HepG2 (cell line): ENCODE data around the gene C6orf132. TPM values are rescaled to one million over a fixed set of nuclear protein-coding genes. Genes with fewer than 3 reads are reported as not detected.
A peak's percentile ranks its signal among the peaks of the same experiment; 100 is the strongest.

Experiments used
- ATAD3A ChIP-seq: sonication (generic); formaldehyde crosslinking; IDR thresholded peaks from 2 replicates; pipeline ENCODE4 v1.4.0; 2020; ENCODE audit warnings: missing genetic modification reagents
- ATRX ChIP-seq: sonication (generic); formaldehyde crosslinking; IDR thresholded peaks from 2 replicates; pipeline ENCODE4 v1.4.0; 2020; ENCODE audit warnings: missing genetic modification reagents, borderline replicate concordance
- CHD2 ChIP-seq: IDR thresholded peaks from 2 replicates; pipeline ENCODE4 v1.6.1; 2011; ENCODE audit warnings: low read depth, low read length, improper control_type of control experiment
- FOSL2 ChIP-seq: sonication (generic); formaldehyde crosslinking; IDR thresholded peaks from 2 replicates; pipeline ENCODE4 v1.4.0; 2020; ENCODE audit warnings: missing genetic modification reagents
- FOXO1 ChIP-seq: sonication (generic); formaldehyde crosslinking; IDR thresholded peaks from 2 replicates; pipeline ENCODE4 v1.4.0; 2020; ENCODE audit warnings: missing genetic modification reagents
- KDM5A ChIP-seq: fragments of 200-600 bp; sonication (generic); IDR thresholded peaks from 2 replicates; pipeline ENCODE4 v1.7.0; 2018; ENCODE audit warnings: antibody characterized with exemption, mild to moderate bottlenecking, low read length, borderline replicate concordance
- KLF9 ChIP-seq: IDR thresholded peaks from 2 replicates; pipeline ENCODE4 v1.6.1; 2016; ENCODE audit warnings: low read depth
- NR2F1 ChIP-seq, 2 experiments: fragments of 450-650 bp in 1 of 2; formaldehyde crosslinking in 1 of 2; IDR thresholded peaks; 2 replicates each; pipeline versions ENCODE4 v1.5.0 to v1.6.1; 2016 to 2020; ENCODE audit warnings: mild to moderate bottlenecking in 1 of 2, missing compliant biosample characterization in 1 of 2, missing genetic modification reagents in 1 of 2, moderate library complexity in 1 of 2
- REL ChIP-seq: sonication (generic); formaldehyde crosslinking; conservative IDR thresholded peaks from 2 replicates; pipeline ENCODE4 v1.8.0; 2022; ENCODE audit warnings: mild to moderate bottlenecking, missing genetic modification reagents, moderate library complexity
- REXO4 ChIP-seq: sonication (generic); formaldehyde crosslinking; IDR thresholded peaks from 2 replicates; pipeline ENCODE4 v1.8.0; 2022; ENCODE audit warnings: missing genetic modification reagents, mild to moderate bottlenecking, borderline replicate concordance
- SETDB1 ChIP-seq: sonication (generic); formaldehyde crosslinking; IDR thresholded peaks from 2 replicates; pipeline ENCODE4 v1.5.1; 2020; ENCODE audit warnings: missing genetic modification reagents, mild to moderate bottlenecking, borderline replicate concordance
- SIN3B ChIP-seq: fragments of 150-350 bp; IDR thresholded peaks from 2 replicates; pipeline ENCODE4 v1.6.1; 2014; ENCODE audit warnings: low read length
- ZBTB8A ChIP-seq: sonication (generic); formaldehyde crosslinking; IDR thresholded peaks from 2 replicates; pipeline ENCODE4 v1.4.0; 2020; ENCODE audit warnings: mild to moderate bottlenecking, low read depth, missing genetic modification reagents, borderline replicate concordance
- ZC3H13 ChIP-seq: sonication (generic); formaldehyde crosslinking; IDR thresholded peaks from 2 replicates; pipeline ENCODE4 v1.8.1; 2023; ENCODE audit warnings: mild to moderate bottlenecking, missing genetic modification reagents, moderate library complexity
- ZNF12 ChIP-seq: sonication (generic); formaldehyde crosslinking; IDR thresholded peaks from 2 replicates; pipeline ENCODE4 v1.5.0; 2020; ENCODE audit warnings: missing genetic modification reagents
- ZNF235 ChIP-seq: sonication (generic); formaldehyde crosslinking; IDR thresholded peaks from 2 replicates; pipeline ENCODE4 v1.8.1; 2023; ENCODE audit warnings: mild to moderate bottlenecking, missing genetic modification reagents, borderline replicate concordance
- ZNF24 ChIP-seq: fragments of 450-650 bp; IDR thresholded peaks from 2 replicates; pipeline ENCODE4 v1.6.1; 2017; ENCODE audit warnings: antibody characterized with exemption, mild to moderate bottlenecking
- ZNF30 ChIP-seq: sonication (generic); formaldehyde crosslinking; IDR thresholded peaks from 2 replicates; pipeline ENCODE4 v1.5.0; 2020; ENCODE audit warnings: mild to moderate bottlenecking, missing genetic modification reagents
- ZNF317 ChIP-seq: sonication (generic); formaldehyde crosslinking; IDR thresholded peaks from 2 replicates; pipeline ENCODE4 v1.5.0; 2020; ENCODE audit warnings: mild to moderate bottlenecking, missing genetic modification reagents
- ZNF441 ChIP-seq: sonication (generic); formaldehyde crosslinking; IDR thresholded peaks from 2 replicates; pipeline ENCODE4 v1.7.0; 2021; ENCODE audit warnings: missing genetic modification reagents, borderline replicate concordance
- ZNF570 ChIP-seq: sonication (generic); formaldehyde crosslinking; IDR thresholded peaks from 2 replicates; pipeline ENCODE4 v1.4.0; 2020; ENCODE audit warnings: mild to moderate bottlenecking, missing genetic modification reagents, borderline replicate concordance
- ZNF629 ChIP-seq: sonication (generic); formaldehyde crosslinking; conservative IDR thresholded peaks from 2 replicates; pipeline ENCODE4 v1.5.0; 2020; ENCODE audit warnings: missing genetic modification reagents
- ZNF883 ChIP-seq: sonication (generic); formaldehyde crosslinking; IDR thresholded peaks from 2 replicates; pipeline ENCODE4 v1.5.1; 2020; ENCODE audit warnings: mild to moderate bottlenecking, missing genetic modification reagents; ENCODE audit errors: not compliant biosample characterization
- ZSCAN25 ChIP-seq: sonication (generic); formaldehyde crosslinking; IDR thresholded peaks from 2 replicates; pipeline ENCODE4 v1.8.0; 2022; ENCODE audit warnings: mild to moderate bottlenecking, missing genetic modification reagents
- polyA plus RNA-seq, 8 experiments: library from polyadenylated mRNA; depleted of rRNA in 3 of 8; stranded (reverse) in 7 of 8; unstranded in 1 of 8; fragments of >200 nt; fragmentation: Illumina TruSeq in 4 of 8; extraction: Trizol in 4 of 8; gene quantifications; 2 replicates each; pipeline versions ENCODE4 v1.2.1 to v1.2.3, GENCODE V29; 2011 to 2016; ENCODE audit warnings: low read depth in 4 of 8, missing spikeins in 1 of 8, mixed read lengths in 1 of 8; ENCODE audit not compliant: insufficient read depth in 1 of 8
- total RNA-seq, 5 experiments: library from RNA; depleted of rRNA; stranded (reverse); fragments of >200 nt; fragmentation: Illumina TruSeq; extraction: Trizol; gene quantifications; 2 replicates each; pipeline ENCODE4 v1.2.3, GENCODE V29; 2016; ENCODE audit warnings: low read depth in 1 of 5
- TF ChIP-seq, protein P1 (sequence below): sonication (generic); formaldehyde crosslinking; IDR thresholded peaks from 2 replicates; pipeline ENCODE4 v1.8.0; 2022; ENCODE audit warnings: mild to moderate bottlenecking, missing genetic modification reagents, moderate library complexity
- TF ChIP-seq, protein P2 (sequence below): sonication (generic); formaldehyde crosslinking; IDR thresholded peaks from 2 replicates; pipeline ENCODE4 v1.4.0; 2020; ENCODE audit warnings: missing genetic modification reagents, low read depth, mild to moderate bottlenecking, borderline replicate concordance
- TF ChIP-seq, protein P3 (sequence below): IDR thresholded peaks from 2 replicates; pipeline ENCODE4 v1.6.1; 2016; ENCODE audit warnings: mild to moderate bottlenecking, missing biosample characterization, missing genetic modification reagents

C6orf132 gene
- total and polyA plus RNA-seq, 2 of the 13 experiments (the other 11 are each of a cell fraction or from before 2014, with no cell fraction given): 0.78 to 3.0 TPM

DNA sequence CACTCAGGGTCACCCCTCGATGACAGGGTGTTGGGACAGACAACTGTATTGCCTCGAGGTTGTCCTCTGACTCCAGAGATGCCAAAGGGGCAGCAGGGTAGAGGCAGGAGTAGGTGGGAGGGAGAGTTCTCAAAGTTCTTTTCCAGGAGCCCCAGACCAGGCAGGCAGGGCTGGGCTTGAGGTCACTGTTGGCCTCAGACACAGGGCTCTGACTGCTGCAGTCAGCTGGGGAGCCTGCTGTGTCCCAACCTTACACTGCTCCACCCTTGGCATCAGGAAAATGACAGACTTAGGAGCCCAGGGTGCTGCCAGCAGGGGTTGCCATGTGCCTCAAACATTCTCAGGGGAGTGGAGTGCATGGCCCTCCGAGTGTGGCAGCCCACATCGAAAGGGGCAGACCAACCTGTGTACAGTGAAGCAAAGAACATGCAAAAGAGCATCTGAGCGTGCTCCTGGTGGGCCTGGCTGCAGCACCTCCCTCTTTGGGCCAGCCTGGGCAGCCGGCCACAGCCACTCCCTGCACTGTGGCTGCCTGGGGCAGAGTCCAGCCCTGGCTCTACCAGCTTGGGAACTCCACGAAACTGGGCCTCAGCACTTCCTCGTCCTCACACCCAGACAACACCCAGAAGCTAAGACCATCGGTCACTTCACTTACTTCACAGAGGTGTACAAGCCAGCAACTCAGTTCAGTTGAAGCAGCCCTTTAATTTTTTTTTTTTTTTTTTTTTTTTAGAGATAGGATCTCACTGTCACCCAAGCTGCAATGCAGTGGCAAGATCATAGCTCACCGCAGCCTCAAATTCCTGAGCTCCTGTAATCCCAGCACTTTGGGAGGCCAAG lies 24.0 kb downstream of the C6orf132 start (continued):
- TF ChIP-seq, protein P1, sequence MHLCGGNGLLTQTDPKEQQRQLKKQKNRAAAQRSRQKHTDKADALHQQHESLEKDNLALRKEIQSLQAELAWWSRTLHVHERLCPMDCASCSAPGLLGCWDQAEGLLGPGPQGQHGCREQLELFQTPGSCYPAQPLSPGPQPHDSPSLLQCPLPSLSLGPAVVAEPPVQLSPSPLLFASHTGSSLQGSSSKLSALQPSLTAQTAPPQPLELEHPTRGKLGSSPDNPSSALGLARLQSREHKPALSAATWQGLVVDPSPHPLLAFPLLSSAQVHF (CRISPR knock-in tag): no peak
- TF ChIP-seq, protein P2, sequence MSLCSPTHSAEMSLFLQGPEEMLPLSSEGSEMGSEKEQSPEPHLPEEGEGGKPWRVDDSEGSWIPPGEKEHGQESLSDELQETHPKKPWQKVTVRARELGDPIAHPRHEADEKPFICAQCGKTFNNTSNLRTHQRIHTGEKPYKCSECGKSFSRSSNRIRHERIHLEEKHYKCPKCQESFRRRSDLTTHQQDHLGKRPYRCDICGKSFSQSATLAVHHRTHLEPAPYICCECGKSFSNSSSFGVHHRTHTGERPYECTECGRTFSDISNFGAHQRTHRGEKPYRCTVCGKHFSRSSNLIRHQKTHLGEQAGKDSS (CRISPR knock-in tag): peak; percentile 47; the same call in 1 of the 2 replicates
- TF ChIP-seq, protein P3, sequence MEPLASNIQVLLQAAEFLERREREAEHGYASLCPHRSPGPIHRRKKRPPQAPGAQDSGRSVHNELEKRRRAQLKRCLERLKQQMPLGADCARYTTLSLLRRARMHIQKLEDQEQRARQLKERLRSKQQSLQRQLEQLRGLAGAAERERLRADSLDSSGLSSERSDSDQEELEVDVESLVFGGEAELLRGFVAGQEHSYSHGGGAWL (CRISPR knock-in tag): no peak
- TF ChIP-seq ZNF570: no peak
- no peak for TF ChIP-seq ZNF235 (CRISPR knock-in tag)
- TF ChIP-seq ZNF24: no peak
- TF ChIP-seq ZBTB8A (CRISPR knock-in tag): no peak
- no peak for TF ChIP-seq ZNF317 (CRISPR knock-in tag)
- no peak for TF ChIP-seq CHD2
- no peak for TF ChIP-seq ATRX
- no peak for TF ChIP-seq KLF9 (CRISPR knock-in tag)
- TF ChIP-seq NR2F1 (CRISPR knock-in tag; IDR thresholded peaks at IDR 0.05): no peak
- TF ChIP-seq ZSCAN25 (CRISPR knock-in tag): peak; percentile 68
- TF ChIP-seq ZNF30 (CRISPR knock-in tag): no peak
- TF ChIP-seq ZC3H13 (CRISPR knock-in tag): no peak
- TF ChIP-seq REL (CRISPR knock-in tag): no peak
- no peak for TF ChIP-seq ATAD3A (CRISPR knock-in tag)
- TF ChIP-seq FOSL2 (CRISPR knock-in tag): peak; percentile 16; the same call in 1 of the 2 replicates
- TF ChIP-seq ZNF12 (CRISPR knock-in tag): no peak
- peak; percentile 32; the same call in 1 of the 2 replicates for TF ChIP-seq FOXO1 (CRISPR knock-in tag)
- no peak for TF ChIP-seq ZNF441 (CRISPR knock-in tag)
- peak; percentile 37; the same call in 1 of the 2 replicates for TF ChIP-seq ZNF629 (CRISPR knock-in tag)
- TF ChIP-seq ZNF883 (CRISPR knock-in tag): no peak
- no peak for TF ChIP-seq REXO4
- no peak for TF ChIP-seq SETDB1 (CRISPR knock-in tag)
- no peak for TF ChIP-seq KDM5A
- TF ChIP-seq SIN3B: no peak
